ENCODE data around the gene CGB5. TPM values are rescaled to one million over a fixed set of nuclear protein-coding genes. Genes with fewer than 3 reads are reported as not detected.

The CGB5 gene
- polyA plus RNA-seq, 3 donors from 2014 or later = not detected

Other genes with a start within 250 kb of the CGB5 start
- gene BCAT2, start 232.8 kb upstream of the CGB5 start, polyA plus RNA-seq = 10 to 100 TPM; 18.0 to 21.3 (median 19.9) TPM
- not detected for gene HSD17B14, start 207.4 kb upstream of the CGB5 start, polyA plus RNA-seq
- 1 to 10 TPM; 3.0 to 5.9 (median 4.8) TPM for gene PLEKHA4, start 175.2 kb upstream of the CGB5 start, polyA plus RNA-seq
- gene PPP1R15A, start 171.4 kb upstream of the CGB5 start, polyA plus RNA-seq = 100 to 1,000 TPM in 1 of 3 donors, 10 to 100 TPM in 2; 41.7 to 149 (median 48.8) TPM
- not detected for gene TULP2, start 145.1 kb upstream of the CGB5 start, polyA plus RNA-seq
- gene NUCB1, start 143.5 kb upstream of the CGB5 start, polyA plus RNA-seq = 100 to 1,000 TPM in 1 of 3 donors, 10 to 100 TPM in 2; 76.7 to 219 (median 89.7) TPM
- 1 to 10 TPM in 1 of 3 donors, not detected in 2; 1.3 TPM for gene DHDH, start 110.1 kb upstream of the CGB5 start, polyA plus RNA-seq
- gene BAX, start 89.0 kb upstream of the CGB5 start, polyA plus RNA-seq = 100 to 1,000 TPM in 2 of 3 donors, 10 to 100 TPM in 1; 88.6 to 137 (median 106) TPM
- 1,000 to 10,000 TPM; 3,472 to 4,403 (median 4,065) TPM for gene FTL, start 78.5 kb upstream of the CGB5 start, polyA plus RNA-seq
- gene GYS1, start 50.5 kb upstream of the CGB5 start, polyA plus RNA-seq = 10 to 100 TPM; 16.0 to 40.3 (median 32.9) TPM
- 10 to 100 TPM; 64.0 to 72.7 (median 64.2) TPM for gene RUVBL2, start 50.0 kb upstream of the CGB5 start, polyA plus RNA-seq
- gene LHB, start 26.8 kb upstream of the CGB5 start, polyA plus RNA-seq = not detected
- gene CGB3, start 19.5 kb upstream of the CGB5 start, polyA plus RNA-seq = not detected
- gene CGB2, start 12.0 kb upstream of the CGB5 start, polyA plus RNA-seq = not detected
- not detected for gene CGB1, start 7.0 kb upstream of the CGB5 start, polyA plus RNA-seq
- not detected for gene CGB8, start 5.3 kb downstream of the CGB5 start, polyA plus RNA-seq
- gene CGB7, start 13.9 kb downstream of the CGB5 start, polyA plus RNA-seq = not detected
- not detected for gene NTF4, start 21.0 kb downstream of the CGB5 start, polyA plus RNA-seq
- gene KCNA7, start 28.9 kb downstream of the CGB5 start, polyA plus RNA-seq = not detected
- gene SNRNP70, start 41.6 kb downstream of the CGB5 start, polyA plus RNA-seq = 10 to 100 TPM; 42.6 to 84.4 (median 48.8) TPM
- 1 to 10 TPM; 3.2 to 6.9 (median 5.6) TPM for gene LIN7B, start 70.5 kb downstream of the CGB5 start, polyA plus RNA-seq
- gene C19orf73, start 75.3 kb downstream of the CGB5 start, polyA plus RNA-seq = 1 to 10 TPM; 2.6 to 5.5 (median 3.6) TPM
- gene PPFIA3, start 75.7 kb downstream of the CGB5 start, polyA plus RNA-seq = under 1 TPM in 2 of 3 donors, not detected in 1; 0.07 to 0.58 TPM
- gene HRC, start 111.5 kb downstream of the CGB5 start, polyA plus RNA-seq = not detected
- gene TRPM4, start 113.9 kb downstream of the CGB5 start, polyA plus RNA-seq = under 1 TPM in 1 of 3 donors, not detected in 2; 0.17 TPM

All from immature natural killer cell (primary cell).